ENCODE measurements around the gene ROPN1.

ROPN1 gene

DNA sequence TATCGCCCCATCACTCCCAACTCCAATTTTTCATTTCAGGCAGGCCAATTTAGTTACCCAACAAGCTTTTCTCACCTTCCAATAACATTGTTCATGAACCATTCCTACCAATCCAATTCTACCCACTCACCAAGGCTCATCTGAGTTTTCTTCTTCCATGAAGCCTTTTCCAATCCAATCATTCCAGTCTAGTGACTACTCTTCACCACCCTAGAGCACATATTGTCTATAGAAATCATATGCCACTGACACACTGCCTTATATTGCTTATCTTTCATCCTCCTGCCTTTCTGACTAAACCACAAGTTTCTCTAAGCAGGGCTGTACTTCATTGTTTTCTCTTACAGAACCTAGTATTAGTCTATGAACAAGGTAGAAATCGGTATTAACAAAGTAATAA lies 42.3 kb downstream of the ROPN1 start:
- no peak for DNase-seq (ENCODE audit: low read depth in 1 of 2, low spot score in 1 of 2)

DNA sequence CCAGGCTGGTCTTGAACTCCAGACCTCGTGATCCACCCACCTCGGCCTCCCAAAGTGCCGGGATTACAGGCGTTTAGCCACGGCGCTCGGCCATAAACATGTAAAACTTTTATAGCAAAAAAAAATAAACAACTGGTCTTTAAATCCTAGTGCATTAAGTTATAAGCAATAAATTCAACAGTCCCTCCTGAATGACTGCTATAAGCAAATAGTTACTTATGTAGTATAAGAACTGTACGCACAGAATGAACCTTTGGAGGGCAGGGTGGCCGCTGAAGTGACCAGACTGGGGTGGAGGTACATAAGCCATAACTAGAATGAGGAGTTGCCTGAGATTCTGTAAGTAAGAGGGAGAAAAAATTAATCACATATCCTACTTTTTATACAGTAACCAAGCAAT lies 43.5 kb downstream of the ROPN1 start:
- no peak for DNase-seq (ENCODE audit: low read depth in 1 of 2, low spot score in 1 of 2)

- no peak for DNase-seq (ENCODE audit: low read depth in 1 of 2, low spot score in 1 of 2)
Observed at GRCh38 chr3:123947482-123947881, 44.4 kb downstream of the ROPN1 start.

DNA sequence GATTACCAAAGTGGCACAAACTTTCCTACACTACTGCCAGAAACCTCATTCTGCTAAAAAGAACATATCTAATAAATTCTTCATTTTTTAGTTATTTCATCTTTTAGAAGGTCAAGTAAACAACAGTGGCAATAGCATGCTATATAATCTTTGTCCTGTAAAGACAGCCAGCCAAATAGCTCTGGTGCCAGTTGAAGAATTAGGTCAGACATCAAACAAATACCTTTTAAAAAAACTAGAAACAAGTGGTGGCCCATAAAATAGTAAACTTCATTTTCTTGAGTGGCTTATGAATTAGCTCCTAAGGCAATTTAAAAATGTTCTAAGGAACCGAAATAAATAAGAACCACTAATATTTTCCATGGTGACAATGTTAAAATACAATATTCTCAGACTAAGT lies 50.4 kb downstream of the ROPN1 start:
- no peak for DNase-seq (ENCODE audit: low read depth in 1 of 2, low spot score in 1 of 2)

DNA sequence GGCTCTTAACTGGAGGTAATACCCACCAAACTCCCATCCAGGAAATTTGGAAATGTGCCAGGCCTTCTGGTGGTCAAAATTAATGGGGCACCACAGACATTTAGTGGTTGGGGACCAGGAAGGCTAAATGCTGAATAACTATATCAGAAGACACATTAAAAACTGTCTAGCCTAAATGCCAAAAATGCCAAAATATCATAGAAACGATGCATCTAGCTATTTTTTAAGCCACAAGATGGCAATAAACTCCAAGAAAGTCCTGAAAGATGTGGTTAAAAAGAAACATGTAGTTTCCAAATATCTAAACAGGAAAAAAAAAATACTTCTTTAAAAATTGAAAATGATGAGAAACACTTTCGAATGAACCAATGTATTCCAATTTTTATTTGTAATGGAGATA lies 50.8 kb downstream of the ROPN1 start:
- no peak for DNase-seq (ENCODE audit: low read depth in 1 of 2, low spot score in 1 of 2)

DNA sequence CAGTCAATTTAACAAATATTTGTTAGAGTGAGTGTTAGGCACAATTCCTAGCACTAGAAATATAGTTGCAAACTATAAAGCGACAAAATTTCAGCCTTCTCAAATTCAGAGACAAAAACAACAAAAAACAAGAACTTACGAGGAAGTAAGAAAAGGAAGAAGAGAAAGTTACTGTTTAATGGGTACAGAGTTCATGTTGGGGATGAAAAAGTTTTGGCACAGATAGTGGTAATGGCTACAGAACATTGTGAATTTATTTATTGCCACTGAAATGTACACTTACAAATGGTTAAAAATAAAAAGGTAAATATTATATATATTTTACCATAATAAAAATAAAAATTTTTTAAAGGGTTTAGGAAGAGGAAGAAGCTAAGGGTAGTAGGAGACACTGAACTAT lies 52.2 kb downstream of the ROPN1 start:
- DNase-seq (ENCODE audit: low read depth in 1 of 2, low spot score in 1 of 2) = no peak

DNA sequence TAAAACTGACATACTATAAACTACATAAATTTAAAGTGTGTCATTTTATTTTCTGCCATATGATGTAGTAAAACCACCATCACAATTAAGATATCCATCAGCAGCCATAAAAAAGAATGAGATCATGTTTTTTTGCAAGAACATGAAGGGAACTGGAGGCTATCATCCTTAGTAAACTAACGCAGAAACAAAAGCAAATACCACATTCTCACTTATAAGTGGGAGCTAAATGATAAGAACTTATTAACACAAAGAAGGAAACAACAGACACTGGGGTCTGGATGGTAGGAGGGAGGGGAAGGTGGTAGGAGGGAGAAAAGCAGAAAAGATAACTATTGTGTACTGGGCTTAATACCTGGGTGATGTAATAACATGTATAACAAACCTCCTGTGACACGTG lies 55.5 kb downstream of the ROPN1 start:
- DNase-seq (ENCODE audit: low read depth in 1 of 2, low spot score in 1 of 2) = no peak

- DNase-seq (ENCODE audit: low read depth in 1 of 2, low spot score in 1 of 2) = no peak
Observed at GRCh38 chr3:123935830-123936229, 56.1 kb downstream of the ROPN1 start.

- DNase-seq (ENCODE audit: low read depth in 1 of 2, low spot score in 1 of 2) = no peak
Observed at GRCh38 chr3:123934250-123934649, 57.7 kb downstream of the ROPN1 start.

GRCh38 chr3:123930445-123930844 lies 61.5 kb downstream of the ROPN1 start:
- DNase-seq (ENCODE audit: low read depth in 1 of 2, low spot score in 1 of 2) = no peak

GRCh38 chr3:123929325-123929724 lies 62.6 kb downstream of the ROPN1 start:
- no peak for DNase-seq (ENCODE audit: low read depth in 1 of 2, low spot score in 1 of 2)

DNA sequence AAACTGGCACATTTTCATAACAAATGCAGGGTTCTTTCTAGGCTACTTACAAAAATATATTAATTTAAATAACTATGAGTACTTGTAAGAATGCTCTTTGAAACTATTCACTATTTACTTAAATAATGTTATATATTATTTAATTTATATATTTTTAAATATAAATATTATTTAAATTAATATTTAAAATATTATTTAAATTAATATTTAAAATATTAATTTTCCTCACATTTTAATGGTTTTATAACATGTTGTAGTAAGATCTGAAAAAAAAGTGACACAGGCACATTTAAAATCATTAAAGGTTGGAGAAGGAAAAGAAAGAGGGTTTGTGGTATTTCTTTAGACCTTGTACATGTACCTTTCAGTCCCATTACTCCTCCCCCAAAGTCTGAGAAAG lies 65.5 kb downstream of the ROPN1 start:
- no peak for DNase-seq (ENCODE audit: low read depth in 1 of 2, low spot score in 1 of 2)

DNA sequence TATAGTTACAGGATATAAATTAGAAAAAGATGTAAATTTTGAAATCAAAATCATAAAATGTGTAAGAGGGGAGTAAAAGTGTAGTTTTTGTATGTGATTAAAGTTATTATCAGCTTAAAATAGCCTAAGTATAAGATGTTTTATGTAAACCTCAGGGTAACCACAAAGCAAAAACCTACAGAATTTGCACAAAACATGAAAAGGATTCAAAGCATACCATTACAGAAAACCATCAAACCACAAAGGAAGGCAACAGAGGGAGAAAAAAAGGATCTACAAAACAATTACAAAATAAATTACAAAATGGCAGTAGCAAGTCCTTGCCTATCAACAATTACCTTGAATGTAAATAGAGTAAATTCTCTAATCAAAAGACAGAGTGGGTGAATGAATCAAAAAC lies 71.1 kb downstream of the ROPN1 start:
- no peak for DNase-seq (ENCODE audit: low read depth in 1 of 2, low spot score in 1 of 2)

DNA sequence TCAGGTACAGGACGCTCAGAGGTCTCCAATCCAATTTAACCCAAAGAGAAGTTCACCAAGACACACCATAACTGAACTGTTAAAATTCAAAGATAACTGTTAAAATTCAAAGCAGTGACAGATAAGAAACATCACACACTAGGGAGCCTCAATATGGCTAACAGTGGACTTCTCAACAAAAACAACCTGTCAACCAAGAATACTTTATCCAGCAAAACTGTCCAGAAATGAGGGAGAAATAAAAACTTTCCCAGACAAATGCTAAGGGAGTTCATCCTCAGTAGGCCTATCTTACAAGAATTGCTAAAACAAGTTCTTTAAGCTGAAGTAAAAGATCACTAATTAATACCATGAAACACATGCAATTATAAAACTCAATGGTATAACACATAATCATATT lies 71.5 kb downstream of the ROPN1 start:
- DNase-seq (ENCODE audit: low read depth in 1 of 2, low spot score in 1 of 2) = no peak

- DNase-seq (ENCODE audit: low read depth in 1 of 2, low spot score in 1 of 2) = no peak
Observed at GRCh38 chr3:123919353-123919752, 72.6 kb downstream of the ROPN1 start.
